Uterus (tissue), 2 donors: Measurements from ENCODE around the gene CEACAM18.

Experiments
- POLR2A ChIP-seq, 2 donors: fragments of 450-650 bp; IDR thresholded peaks; one replicate each; pipeline ENCODE4 v1.6.1; 2016; ENCODE audit warnings: antibody characterized with exemption in 2 of 2, mild to moderate bottlenecking in 1 of 2, moderate library complexity in 1 of 2
- TF ChIP-seq, protein P1 (sequence below), 4 experiments: fragments of 200-600 bp in 2 of 4; fragments of 450-650 bp in 2 of 4; sonication (generic) in 2 of 4; IDR thresholded peaks; one replicate each; pipeline ENCODE4 v1.5.1; 2016 to 2019; ENCODE audit warnings: antibody characterized with exemption in 4 of 4, mild to moderate bottlenecking in 2 of 4, moderate library complexity in 1 of 4

DNA sequence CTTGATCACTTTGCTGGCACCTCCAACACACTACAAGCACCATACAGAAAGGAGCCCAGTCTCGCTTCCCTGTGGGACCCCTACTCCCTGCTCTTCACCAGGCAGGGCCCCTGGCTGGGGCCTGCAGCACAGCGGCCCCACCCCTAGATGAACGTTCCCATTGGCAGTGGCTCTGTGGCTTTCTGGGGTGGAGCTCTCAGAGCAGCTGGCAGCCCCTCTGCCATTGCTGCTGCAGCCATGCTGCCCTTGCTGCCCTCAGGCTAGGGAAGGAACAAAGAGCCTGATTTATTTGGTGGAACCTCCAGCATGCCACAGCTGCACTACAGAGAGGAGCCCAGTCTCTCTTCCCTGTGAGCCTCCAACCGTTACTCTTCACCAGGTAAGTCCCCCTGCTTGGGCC lies 47.3 kb downstream of the CEACAM18 start:
- TF ChIP-seq, protein P1, sequence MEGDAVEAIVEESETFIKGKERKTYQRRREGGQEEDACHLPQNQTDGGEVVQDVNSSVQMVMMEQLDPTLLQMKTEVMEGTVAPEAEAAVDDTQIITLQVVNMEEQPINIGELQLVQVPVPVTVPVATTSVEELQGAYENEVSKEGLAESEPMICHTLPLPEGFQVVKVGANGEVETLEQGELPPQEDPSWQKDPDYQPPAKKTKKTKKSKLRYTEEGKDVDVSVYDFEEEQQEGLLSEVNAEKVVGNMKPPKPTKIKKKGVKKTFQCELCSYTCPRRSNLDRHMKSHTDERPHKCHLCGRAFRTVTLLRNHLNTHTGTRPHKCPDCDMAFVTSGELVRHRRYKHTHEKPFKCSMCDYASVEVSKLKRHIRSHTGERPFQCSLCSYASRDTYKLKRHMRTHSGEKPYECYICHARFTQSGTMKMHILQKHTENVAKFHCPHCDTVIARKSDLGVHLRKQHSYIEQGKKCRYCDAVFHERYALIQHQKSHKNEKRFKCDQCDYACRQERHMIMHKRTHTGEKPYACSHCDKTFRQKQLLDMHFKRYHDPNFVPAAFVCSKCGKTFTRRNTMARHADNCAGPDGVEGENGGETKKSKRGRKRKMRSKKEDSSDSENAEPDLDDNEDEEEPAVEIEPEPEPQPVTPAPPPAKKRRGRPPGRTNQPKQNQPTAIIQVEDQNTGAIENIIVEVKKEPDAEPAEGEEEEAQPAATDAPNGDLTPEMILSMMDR (IDR thresholded peaks at IDR 0.05) = no peak
- no peak for TF ChIP-seq POLR2A (IDR thresholded peaks at IDR 0.05)
